ENCODE results near the gene SDK1. TPM values are rescaled to one million over a fixed set of nuclear protein-coding genes. Genes with fewer than 3 reads are reported as not detected.

The SDK1 gene
- total RNA-seq, 1 donor from 2014 or later: 225 TPM

GRCh38 chr7:4149645-4150044 is 848.6 kb downstream of the SDK1 start:
- no peak for DNase-seq
- no peak for TF ChIP-seq CTCF (IDR thresholded peaks at IDR 0.05; ENCODE audit: partially characterized antibody, unreplicated experiment)
- Mint-ChIP-seq H3K9me3 (ENCODE audit: unreplicated experiment) (peaks cover 30% of the 10 kb centered on the region), H3K36me3 (ENCODE audit: unreplicated experiment) (peaks cover 8% of the 10 kb centered on the region), H3K27me3 (ENCODE audit: unreplicated experiment) (peaks cover 23% of the 10 kb centered on the region), H3K27ac (ENCODE audit: unreplicated experiment) (no peak overlapping the region), H3K4me1 (ENCODE audit: low read depth, unreplicated experiment) (peaks cover 27% of the 10 kb centered on the region), H3K4me3 (ENCODE audit: unreplicated experiment) (no peak overlapping the region)

GRCh38 chr7:4150731-4151130 is 849.7 kb downstream of the SDK1 start:
- no peak overlapping the region for H3K27ac Mint-ChIP-seq (ENCODE audit: unreplicated experiment)
- peaks cover 23% of the 10 kb centered on the region for H3K9me3 Mint-ChIP-seq (ENCODE audit: unreplicated experiment)
- no peak for DNase-seq
- H3K27me3 Mint-ChIP-seq (ENCODE audit: unreplicated experiment): peaks cover 15% of the 10 kb centered on the region
- H3K4me1 Mint-ChIP-seq (ENCODE audit: low read depth, unreplicated experiment): peaks cover 18% of the 10 kb centered on the region
- no peak overlapping the region for H3K4me3 Mint-ChIP-seq (ENCODE audit: unreplicated experiment)
- H3K36me3 Mint-ChIP-seq (ENCODE audit: unreplicated experiment): peaks cover 8% of the 10 kb centered on the region
- no peak for TF ChIP-seq CTCF (IDR thresholded peaks at IDR 0.05; ENCODE audit: partially characterized antibody, unreplicated experiment)

- Mint-ChIP-seq H3K36me3 (ENCODE audit: unreplicated experiment) (peaks cover 2% of the 10 kb centered on the region), H3K9me3 (ENCODE audit: unreplicated experiment) (peaks cover 24% of the 10 kb centered on the region), H3K4me1 (ENCODE audit: low read depth, unreplicated experiment) (peaks cover 14% of the 10 kb centered on the region), H3K4me3 (ENCODE audit: unreplicated experiment) (no peak overlapping the region), H3K27ac (ENCODE audit: unreplicated experiment) (no peak overlapping the region), H3K27me3 (ENCODE audit: unreplicated experiment) (peaks cover 17% of the 10 kb centered on the region)
- TF ChIP-seq CTCF (IDR thresholded peaks at IDR 0.05; ENCODE audit: partially characterized antibody, unreplicated experiment): no peak
- no peak for DNase-seq
These were observed 850.5 kb downstream of the SDK1 start for GRCh38 chr7:4151524-4151923.

- no peak for TF ChIP-seq CTCF (IDR thresholded peaks at IDR 0.05; ENCODE audit: partially characterized antibody, unreplicated experiment)
- DNase-seq: no peak
- H3K36me3 Mint-ChIP-seq (ENCODE audit: unreplicated experiment): no peaks in the 10 kb centered on the region
- H3K27ac Mint-ChIP-seq (ENCODE audit: unreplicated experiment): no peak overlapping the region
- peaks cover 15% of the 10 kb centered on the region for H3K27me3 Mint-ChIP-seq (ENCODE audit: unreplicated experiment)
- peaks cover 15% of the 10 kb centered on the region for H3K4me1 Mint-ChIP-seq (ENCODE audit: low read depth, unreplicated experiment)
- H3K9me3 Mint-ChIP-seq (ENCODE audit: unreplicated experiment): peaks cover 27% of the 10 kb centered on the region
- H3K4me3 Mint-ChIP-seq (ENCODE audit: unreplicated experiment): no peak overlapping the region
These were observed 851.0 kb downstream of the SDK1 start for GRCh38 chr7:4151926-4152549.

- Mint-ChIP-seq H3K4me1 (ENCODE audit: low read depth, unreplicated experiment) (peaks cover 24% of the 10 kb centered on the region), H3K27ac (ENCODE audit: unreplicated experiment) (no peak overlapping the region), H3K4me3 (ENCODE audit: unreplicated experiment) (no peak overlapping the region), H3K9me3 (ENCODE audit: unreplicated experiment) (peaks cover 21% of the 10 kb centered on the region), H3K36me3 (ENCODE audit: unreplicated experiment) (no peaks in the 10 kb centered on the region), H3K27me3 (ENCODE audit: unreplicated experiment) (peaks cover 20% of the 10 kb centered on the region)
- no peak for TF ChIP-seq CTCF (IDR thresholded peaks at IDR 0.05; ENCODE audit: partially characterized antibody, unreplicated experiment)
- no peak for DNase-seq
These were observed 854.0 kb downstream of the SDK1 start for GRCh38 chr7:4154882-4155535.
